ENCODE measurements around the gene TRAM2.

Gene TRAM2

DNA sequence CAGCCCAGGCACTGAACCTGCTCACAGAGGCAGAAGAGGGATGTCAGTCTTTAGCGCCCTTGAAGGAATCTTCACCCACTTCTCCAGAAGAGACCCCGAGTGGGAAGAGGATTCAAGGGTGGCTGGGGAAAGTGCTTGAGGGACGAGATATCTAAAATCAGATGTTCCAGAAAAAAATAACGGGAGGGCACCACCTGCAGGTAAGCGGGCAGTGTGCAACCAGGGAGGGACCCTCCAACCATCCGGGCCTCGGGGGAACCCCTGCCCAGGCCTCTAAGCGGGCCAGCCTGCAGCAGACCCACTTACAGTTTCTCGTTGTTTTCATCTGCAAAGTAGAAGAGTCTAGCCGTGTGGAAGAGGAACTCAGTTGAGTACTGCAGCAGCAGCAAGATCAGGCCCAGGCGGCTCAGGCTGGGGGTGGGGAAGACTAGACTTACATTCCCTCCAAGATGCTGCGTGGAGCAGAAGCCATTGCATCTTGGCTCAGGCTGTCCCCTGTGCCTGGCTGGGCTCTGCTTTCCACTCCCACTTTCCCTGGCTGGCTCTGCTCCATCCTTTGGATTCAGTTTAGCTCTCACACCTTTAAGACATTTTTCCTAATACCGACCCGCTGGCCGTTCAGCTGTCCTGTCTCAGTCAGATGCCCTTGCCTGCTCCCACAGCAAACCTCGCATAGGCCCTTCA is 71.0 kb downstream of the TRAM2 start:
- DNase-seq: no peak

DNA sequence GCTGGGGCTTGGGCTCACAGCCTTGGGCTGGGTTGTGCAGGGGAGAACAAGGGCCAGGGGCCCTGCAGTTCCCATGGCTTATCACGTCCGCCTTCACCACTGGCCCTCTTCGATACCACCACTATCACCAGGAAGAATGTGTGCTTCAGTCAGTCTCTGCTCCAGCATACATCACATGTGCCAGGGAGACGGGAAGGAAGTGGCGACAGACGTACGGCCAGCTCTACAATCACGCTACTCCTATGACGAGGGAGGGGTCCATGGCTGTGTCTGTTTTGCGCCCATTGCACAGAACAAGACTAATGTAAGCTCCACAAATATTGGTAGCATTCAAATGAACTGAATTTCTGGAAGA is 72.1 kb downstream of the TRAM2 start:
- peak in 2 of 3 experiments; percentile 60 to 78 for DNase-seq

DNA sequence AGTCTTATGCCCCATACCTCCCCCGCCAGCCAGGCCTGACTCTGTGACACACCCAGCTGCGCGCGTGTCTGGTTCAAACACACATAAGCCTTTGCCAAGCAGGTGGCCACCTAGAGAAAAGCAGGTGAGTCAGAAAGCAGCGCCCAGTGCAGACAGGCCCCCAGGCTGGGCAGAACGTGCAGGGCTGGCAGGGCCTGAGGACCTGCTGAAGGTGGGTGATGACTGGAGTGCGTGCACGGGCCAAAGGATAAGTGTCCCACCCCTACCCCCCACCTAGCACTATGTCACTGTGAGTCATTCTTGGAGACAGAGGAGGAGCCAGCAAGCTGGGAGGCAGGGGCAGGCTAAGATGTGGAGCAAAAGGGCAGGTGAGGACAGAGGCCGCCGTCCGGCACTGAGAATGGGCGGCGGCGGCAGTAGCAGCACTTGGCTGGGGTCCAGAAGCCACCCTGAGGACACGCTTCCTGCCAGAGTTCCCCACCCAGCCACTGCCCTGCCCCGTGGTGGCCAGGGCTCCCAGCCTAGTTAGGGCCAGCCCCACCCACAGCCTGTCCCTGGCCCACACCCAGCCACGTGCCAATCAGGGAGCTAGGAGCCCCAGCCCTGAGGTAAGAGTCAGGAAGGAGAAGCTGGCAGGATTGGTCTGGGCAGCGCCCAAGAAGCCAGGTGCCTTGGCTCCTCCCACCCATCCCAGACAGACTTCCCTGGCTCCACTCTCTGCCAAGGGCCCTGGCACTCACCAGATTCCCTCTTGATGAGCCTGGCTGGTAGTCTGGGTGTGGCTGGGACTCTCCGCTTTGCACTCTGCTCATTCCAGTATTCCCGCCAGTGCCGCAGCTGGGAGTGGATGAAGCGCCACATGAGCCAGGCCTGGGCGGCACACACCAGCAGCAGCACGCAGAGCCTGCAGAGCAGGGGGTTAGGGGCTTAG is 72.7 kb downstream of the TRAM2 start:
- DNase-seq: peak; percentile 85 to 97 (median 97)

DNA sequence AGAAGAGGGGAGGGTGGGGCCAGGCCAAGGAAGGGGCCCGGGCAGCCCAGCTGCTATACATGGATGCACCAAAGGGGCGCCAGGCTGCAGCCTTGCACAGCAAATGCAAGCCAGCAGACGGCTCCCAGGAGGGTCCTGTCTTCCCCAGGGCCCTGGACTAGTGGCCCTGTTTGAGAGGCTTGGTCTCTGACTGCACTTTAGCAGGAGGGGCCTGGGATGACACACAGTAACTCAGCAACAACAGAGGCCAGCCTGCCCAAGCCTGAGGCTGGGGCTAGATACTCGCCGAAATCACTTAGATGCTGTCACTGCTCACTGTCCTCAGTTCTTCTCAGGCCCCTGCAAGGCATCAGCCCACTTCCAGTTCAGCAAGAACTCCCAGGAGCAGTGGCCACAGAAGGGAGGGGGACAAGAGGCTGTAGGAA is 73.5 kb downstream of the TRAM2 start:
- peak; percentile 39 to 78 (median 67) for DNase-seq

DNA sequence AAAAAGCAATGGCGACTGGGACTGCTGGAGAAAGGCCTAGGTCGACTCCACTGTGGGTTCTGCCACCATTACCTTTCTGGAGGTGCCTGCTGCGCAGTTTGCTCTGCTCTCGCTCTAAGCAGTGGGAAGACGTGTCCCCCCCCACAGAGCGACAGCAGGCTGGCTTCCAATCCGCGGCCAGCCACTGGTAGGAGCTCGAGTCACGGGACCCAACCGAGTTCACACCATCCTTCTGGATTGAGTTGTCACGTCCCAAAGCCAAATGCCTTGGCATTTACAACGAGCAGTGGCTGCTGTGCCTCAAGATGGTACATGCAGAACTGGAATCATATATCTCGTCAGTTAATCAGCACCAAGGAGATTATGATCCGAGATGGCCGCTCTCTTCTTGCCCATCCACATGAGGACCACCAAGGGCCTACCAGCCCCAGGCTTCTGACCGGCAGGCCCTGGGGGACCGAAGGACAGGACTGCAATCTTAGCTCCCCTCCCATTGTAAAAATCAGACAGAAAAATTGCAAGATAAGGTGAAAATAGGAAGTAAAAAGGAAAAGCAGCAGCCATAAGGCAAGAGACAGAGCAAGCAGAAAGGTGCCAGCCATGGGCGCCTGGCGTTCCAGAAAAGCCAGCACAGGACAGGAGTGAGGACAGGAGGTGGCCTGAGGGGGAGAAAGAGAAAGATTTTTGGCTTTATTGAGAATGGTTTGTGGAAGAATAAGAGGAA is 74.4 kb downstream of the TRAM2 start:
- no peak for DNase-seq

DNA sequence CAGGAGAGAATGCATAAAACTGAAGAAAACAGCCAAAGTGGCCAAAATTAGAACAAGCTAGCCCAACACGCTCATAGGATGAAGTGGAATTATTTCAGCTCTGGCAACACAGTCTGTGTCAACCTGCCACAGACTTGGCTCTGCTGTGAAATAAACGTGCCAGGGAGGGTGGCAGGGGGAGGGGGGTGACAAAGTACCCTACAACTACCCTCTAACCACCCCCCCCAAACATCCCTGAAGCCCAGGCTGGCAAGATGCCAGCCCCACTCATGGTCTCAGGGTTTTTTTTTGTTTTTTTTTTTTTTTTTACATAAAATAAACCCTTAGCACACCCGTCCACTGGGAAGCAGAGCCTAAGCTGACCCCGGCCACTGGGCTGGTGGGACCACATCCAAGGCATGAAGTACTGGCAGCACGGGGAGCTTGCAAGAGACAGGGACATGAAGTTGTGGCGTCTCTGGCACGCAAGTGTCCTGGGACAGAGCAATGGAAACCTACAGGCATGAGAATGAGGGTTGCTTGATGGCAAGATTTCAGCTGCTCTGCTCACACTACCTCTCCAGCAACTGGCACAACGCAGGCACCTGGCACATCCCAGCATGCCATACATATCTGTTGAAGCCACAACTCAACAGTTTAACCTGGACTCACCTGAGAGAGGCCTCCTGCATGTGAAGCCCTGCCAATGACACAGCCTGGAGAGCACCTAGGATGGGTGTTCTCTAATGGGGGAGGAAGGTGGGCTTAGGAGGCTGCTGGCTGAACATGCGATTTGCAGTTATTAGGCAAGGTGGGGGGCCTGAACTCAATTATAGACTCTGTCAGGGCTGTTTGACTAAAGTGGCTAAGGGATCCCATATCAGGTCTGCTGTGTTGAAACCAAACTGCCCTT is 76.4 kb downstream of the TRAM2 start:
- DNase-seq: peak in 1 of 3 experiments; percentile 27

DNA sequence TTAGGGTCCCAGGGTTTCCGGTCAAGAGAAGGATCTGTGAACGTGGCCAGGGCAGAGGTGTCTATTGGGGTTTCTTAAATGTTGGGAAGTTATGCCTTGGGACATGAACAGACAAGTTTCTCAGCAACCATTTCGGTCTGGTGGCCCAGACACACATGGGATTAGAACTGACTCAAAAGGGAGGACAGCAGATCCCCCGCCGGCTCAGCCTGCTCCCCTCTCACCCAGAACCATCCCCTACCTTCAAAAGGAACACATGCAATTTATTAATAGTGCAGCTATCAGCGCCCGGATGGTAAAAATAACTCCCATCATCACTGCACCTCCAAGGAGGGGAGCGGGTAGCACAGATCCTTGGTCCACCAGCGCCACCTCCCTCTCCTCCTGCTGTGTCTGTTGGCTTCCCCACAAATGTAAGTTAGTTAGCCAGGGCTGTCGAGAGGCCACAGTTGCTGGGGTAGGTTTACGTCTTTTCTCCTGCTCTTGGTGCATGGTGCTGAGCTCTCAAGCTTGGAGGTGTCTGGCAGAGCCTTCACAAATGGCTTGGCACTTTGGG is 77.1 kb downstream of the TRAM2 start:
- no peak for DNase-seq

DNA sequence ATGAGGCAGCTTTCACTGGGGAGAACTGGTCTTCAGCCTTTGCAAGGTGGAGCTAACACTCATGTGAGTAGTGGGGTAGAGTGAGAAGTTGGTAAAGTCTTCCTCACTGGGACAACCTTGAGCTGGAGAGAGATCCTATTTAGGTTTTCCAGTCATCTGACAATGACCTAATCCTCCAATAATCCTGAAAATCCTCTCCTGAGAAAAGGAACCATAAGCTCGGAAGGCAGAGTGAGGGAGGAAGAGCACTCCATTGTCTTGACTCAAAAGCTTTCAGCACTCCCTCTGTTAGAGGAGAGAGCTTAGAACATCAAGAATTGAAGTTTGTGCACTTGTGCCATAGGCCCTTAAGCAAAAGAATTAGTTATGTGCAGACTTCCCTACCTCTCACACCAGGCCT is 77.8 kb downstream of the TRAM2 start:
- DNase-seq: no peak

DNA sequence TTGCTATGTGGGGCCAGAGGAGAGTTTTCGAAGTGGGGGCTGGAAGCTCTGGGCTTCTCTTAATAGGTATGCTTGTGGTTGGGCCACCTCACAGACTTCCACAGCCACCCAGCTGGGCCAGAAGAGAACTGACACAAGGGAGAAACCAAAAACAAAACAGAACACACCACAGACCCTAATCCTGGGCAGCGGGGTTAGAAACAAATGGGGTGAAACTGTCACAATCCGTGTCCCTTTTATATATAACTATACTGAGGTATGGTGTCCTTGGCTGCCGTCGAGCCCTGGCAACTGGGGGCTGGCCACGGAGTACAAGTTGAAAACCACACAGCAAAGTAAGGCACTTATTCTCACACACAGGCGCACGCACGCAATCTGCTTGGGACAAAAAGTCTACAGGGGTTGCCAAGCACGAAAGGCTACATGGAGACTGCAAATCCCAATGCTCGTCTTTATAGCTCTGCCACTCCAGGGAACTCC is 78.3 kb downstream of the TRAM2 start:
- DNase-seq: no peak

DNA sequence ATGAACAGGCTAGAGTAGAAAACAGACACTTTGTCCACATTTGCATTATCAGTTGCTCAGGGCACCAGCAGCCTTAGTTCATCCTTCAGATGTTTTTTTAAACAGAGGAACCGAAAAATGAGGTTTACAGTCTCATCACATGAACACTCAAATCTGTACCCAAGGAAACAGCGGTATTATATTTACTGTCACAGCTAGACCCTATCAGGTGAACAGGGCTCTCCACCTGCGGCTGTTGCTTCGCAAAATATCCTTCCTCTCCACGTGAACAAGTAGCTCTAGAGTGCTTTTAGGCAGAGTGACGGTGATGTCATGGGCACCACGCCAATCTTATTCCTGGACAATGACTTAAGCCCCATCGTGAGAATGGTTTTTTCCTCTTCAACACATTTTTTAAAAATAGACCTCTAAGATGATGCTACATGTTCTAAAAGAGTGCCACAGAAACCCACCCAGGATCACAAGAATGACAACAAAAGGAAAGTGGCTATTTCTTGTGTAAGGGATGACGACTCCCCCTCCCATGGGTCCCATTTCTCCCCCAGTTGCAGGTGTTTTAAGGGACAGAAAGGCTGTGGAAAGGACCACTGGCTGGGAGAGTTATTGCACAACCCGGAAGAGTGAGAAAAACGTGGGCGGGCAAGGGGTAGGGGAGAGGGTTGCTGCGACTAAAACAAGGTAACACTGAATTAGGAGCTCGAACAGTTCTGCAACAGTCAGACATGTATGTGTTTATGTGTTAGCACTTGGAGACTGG is 79.0 kb downstream of the TRAM2 start:
- peak; percentile 52 to 95 (median 89) for DNase-seq

DNA sequence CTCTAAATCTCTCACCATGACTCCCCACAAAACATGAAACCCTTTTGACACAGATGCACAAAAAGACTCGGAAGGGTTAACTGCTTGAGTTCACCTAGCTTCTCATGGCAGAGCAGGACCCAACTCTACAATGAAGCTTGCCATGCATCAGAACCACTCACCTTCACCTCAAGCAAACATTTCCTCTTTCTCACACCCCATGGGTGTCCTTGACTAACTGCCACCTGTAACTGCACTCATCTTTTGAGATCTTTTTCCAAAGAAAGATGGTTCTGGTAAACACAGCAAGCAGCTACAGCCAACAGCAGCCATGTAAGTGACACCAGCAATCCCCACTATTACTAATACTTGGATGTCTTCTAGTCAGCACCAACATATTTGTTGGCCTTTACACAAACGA is 80.2 kb downstream of the TRAM2 start:
- peak in 1 of 3 experiments; percentile 50 for DNase-seq

DNA sequence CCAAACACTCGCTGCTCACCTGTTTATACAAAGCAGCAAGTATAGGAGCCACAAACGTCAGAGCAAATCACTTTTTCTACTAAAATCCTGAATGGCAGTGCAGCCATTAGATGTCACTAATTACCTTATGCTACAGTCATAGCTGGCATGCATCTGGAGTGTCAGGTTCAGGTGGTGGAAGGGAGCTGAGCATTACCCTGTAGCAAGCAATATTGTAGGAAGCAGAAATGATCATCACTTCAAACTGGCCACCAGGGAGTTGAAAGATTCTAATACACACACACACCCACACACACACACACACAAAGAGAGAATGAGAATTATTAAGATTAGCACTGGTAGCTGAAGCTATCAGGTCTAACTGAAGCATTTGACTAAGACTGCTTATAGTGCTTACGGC is 80.9 kb downstream of the TRAM2 start:
- peak in 2 of 3 experiments; percentile 6 to 19 for DNase-seq

DNA sequence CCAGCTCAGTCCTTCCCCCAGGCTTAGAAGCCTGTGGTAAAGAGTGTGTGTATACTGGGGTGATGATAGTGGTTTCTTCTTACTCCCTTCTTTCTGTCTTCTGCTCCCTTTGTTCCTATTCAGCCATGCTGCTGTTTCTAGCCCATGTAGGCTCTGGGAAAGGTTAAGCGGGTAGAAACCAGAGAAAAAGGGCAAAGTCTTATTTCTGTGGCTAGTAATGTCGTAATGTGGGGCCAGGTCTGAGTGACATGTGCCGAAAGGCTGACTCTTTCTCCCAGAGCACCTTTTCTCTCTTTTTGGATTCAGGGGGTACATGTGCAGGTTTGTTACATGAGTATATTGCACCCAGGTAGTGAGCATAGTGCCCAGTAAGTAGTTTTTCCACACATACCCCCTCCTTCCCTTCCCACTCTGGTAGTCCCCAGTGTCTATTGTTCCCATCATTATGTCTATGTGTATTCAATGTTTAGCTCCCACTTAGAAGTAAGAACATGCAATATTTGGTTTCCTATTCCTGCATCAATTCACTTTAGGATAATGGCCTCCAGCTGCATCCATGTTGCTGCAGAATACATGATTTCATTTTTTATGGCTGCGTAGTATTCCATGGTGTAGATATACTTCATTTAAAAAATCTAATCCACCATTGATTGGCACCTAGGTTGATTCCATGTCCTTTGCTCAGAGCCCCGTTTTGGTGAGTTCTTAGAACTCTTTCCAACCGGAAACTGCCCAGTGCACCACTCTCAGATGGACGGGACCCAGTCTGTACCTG is 82.4 kb downstream of the TRAM2 start:
- DNase-seq: no peak

DNA sequence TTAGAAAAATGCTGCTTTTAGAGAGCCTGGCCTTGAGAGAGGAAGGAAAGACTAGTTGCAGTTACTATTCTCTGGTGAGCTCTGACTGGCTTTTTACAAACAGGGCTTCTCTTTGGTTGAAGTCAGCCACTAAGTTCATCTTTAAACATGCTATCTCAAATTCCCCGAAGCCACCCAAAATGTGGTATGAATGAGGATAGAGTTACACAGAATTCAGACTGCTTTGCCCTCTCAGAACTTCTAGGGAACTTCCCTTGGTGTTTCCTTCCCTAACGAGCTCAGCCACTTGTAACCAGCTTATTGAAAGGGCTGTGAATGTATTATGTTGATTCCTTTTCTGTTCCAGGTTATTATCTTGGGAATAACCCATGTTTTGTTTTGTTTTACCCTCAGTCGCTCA is 83.2 kb downstream of the TRAM2 start:
- DNase-seq: no peak

DNA sequence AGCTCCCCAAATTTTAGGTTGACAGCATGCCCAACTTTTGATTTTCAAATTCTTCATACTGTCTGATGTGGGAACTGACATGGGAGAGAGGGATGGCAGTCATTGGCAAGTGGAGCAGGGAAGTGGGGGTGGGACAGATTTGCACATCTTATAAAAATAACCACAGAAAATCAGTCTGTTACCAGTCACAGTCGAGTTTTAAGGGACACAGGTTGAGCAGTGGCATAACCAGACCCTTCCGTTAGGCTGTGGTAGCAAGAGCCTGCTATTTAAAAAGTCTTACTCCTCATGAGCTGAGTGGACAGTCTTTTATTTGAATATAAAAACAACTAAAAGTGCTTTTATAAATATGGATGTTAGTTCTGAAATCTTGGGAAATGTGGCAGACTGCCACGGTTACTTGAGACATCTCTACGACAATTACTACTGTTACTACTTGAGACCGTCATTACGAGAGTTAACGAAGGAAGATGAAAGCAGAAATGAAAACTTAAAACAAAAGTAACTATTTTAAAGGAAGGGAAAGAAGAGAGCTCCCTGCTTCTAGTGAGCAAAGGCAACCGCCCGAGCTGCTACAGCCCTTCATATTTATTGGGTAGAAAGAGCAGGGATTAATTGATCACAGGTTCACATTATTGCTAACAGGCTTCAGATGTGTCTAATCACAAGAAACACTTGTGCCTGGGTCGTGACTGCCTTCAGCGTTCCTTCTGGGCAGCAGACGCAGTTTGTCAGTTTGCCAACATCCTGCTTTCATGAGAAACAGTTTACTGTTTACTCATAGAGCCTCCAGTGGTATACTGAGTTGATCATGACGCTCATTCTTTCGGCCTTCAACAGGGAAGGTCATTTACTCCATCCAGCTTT is 85.4 kb downstream of the TRAM2 start:
- no peak for DNase-seq

DNA sequence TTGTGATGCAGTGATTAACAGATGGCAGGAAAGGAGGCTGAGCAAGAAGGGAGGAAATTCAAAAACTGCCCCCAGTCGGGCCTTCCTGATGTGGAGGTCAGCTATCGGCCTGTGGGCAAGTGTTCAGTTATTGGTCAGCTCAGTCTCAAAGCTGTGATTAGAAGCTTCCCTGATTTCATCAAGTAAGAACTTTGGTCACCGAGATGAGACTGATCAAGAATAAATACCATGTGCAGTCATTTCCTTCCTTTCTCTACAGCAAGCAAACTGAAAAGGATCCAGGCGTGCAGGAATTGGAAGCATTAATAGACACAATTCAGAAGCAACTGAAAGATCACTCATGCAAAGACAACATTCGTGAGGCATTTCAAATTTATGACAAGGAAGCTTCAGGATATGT is 87.0 kb downstream of the TRAM2 start:
- no peak for DNase-seq

DNA sequence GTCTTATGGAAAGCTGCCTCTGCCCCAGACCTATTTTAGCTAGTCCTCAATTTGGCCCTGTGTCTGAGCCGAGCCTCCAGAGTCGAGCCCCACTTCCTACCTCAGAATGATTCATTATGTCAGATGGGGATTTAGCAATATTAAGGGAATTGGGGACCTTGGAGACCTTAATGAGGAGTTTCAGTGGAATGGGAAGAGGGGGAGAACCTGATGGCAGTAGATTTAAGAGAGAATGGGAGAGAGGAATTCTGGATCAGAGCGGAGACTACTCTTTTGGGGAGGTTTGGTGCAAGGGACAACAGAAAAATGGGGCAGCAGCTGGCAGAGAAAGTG is 93.2 kb downstream of the TRAM2 start:
- no peak for DNase-seq

DNA sequence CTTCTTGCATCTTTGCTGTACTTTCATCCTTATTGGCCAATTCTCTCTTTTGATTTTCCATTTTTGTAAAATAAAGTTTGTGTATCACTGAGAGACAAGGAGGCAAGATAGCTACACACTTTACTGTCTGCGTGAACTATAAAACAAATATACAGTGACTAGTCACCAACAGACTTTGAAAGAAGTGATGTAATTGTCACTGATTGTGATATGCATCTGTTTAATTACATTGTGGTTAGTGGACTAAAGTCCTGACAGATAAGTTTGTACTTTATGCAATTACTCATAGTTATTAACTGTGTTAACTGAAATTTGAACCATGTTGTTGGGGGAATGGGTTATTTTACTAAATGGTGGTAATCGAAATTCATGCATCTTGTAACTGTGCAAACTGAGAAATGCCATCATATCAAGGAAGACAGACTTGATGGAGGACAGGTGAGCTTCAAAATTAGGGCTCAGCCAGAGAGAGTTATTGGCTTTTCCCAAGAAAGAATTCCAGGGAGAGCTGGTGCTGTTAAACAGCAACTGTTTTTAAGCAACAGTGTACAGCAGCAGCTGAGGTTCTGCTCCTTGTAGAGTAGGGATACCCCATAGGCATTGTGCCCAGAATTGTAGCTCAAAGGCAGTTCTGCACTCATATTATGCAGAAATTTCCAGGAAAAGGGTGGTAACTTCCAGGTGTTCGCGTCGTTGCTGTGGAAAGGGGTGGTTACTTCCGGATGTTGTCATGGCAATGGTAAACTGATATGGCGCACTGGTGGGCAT is 93.8 kb downstream of the TRAM2 start:
- DNase-seq: no peak

DNA sequence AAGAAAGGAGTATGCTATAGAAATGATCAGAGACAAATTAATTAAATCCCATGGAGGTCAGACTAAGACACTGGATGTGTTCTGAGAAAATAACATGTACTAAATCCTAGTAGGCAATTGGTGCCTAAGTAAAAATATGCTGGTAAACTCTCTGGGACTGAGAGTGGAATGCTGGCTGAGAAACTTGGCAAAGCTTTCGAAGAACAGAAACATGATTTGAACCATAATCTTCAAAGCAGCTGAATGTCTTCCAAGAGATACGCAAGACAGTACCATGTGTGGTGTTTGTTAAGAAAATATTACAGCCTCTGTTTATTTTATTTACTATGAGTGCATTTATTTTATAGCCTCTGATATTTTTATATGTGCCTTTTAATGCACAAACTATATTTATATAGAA is 101.6 kb downstream of the TRAM2 start:
- DNase-seq: no peak

All from NCI-H1417 (cell line).